KOPT-K1 (cell line): Measurements from ENCODE around the gene CFAP74.

ENCODE experiments used
- H3K27ac ChIP-seq: fragments of 200-600 bp; sonication (generic); 2 replicates; pipeline ENCODE4 v1.5.1; 2016; ENCODE audit warnings: antibody characterized with exemption, mild to moderate bottlenecking, low read depth, low read length; ENCODE audit not compliant: poor library complexity, severe bottlenecking
- H3K36me3 ChIP-seq: fragments of 200-600 bp; sonication (generic); 2 replicates; pipeline ENCODE4 v1.5.1; 2017; ENCODE audit warnings: antibody characterized with exemption, mild to moderate bottlenecking, low read length, moderate library complexity; ENCODE audit not compliant: insufficient read depth
- H3K9me3 ChIP-seq: fragments of 200-600 bp; sonication (generic); 2 replicates; pipeline ENCODE4 v1.5.1; 2017; ENCODE audit warnings: antibody characterized with exemption, low read length, mild to moderate bottlenecking; ENCODE audit not compliant: insufficient read depth, poor library complexity, severe bottlenecking

The CFAP74 gene

DNA sequence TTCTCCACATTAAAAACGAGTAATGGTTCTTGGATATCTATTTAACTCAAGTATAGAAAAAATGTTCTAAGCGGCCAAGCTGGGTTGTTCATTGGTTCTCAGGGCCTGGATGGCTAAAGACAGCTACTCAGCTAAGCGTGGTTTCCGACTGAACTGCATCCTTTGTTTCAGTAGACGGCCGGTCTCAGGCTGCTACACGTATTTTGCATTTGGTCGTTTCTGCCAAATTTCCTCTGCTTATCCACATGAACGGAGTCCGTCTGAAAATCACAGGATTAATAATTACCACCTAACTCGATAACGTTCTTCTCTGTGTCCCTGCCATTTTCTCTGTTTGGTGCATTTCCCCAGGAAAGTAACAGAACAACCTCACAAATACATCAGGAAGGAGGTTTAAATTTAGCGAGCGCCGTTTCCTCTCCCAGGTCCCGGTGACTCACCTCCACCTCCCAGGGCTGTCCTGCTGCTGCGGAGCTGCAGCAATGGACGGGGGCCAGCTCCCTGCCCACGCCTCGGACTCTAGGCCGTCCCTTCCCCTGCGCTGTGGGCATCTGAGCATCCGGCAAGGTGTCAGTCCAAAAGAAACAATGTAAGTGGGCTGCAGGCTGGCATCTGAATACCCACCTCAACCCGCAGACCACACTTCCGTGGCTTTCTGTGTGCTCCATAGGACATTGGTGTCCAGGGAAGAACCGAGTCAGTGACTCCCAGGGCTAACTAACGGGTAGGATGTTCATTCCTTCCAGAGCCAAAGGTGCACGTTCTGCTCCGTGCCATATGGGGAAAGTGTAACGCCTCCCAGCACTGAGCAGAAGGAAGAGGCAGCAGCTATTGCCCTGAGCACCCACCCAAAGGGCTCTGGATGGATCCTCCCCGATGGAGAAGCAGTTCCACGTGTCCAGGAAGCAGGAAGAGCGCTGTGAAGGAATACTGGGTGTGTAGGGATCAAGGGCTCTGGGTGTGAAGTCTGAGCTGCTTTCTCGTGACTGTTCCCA, 11.5 kb upstream of the CFAP74 start:
- no peaks in the 10 kb centered on the region for H3K36me3 ChIP-seq
- H3K9me3 ChIP-seq: no peaks in the 10 kb centered on the region
- H3K27ac ChIP-seq: no peak overlapping the region

- Histone ChIP-seq H3K27ac (no peak overlapping the region), H3K36me3 (no peaks in the 10 kb centered on the region), H3K9me3 (no peaks in the 10 kb centered on the region)
Measured at GRCh38 chr1:2014181-2014580, 10.6 kb upstream of the CFAP74 start.

GRCh38 chr1:2009101-2010053, 5.8 kb upstream of the CFAP74 start:
- Histone ChIP-seq H3K9me3 (no peaks in the 10 kb centered on the region), H3K36me3 (no peaks in the 10 kb centered on the region), H3K27ac (no peak overlapping the region)

GRCh38 chr1:2004856-2005255, 1.3 kb upstream of the CFAP74 start:
- Histone ChIP-seq H3K27ac (no peak overlapping the region), H3K36me3 (no peaks in the 10 kb centered on the region), H3K9me3 (no peaks in the 10 kb centered on the region)

DNA sequence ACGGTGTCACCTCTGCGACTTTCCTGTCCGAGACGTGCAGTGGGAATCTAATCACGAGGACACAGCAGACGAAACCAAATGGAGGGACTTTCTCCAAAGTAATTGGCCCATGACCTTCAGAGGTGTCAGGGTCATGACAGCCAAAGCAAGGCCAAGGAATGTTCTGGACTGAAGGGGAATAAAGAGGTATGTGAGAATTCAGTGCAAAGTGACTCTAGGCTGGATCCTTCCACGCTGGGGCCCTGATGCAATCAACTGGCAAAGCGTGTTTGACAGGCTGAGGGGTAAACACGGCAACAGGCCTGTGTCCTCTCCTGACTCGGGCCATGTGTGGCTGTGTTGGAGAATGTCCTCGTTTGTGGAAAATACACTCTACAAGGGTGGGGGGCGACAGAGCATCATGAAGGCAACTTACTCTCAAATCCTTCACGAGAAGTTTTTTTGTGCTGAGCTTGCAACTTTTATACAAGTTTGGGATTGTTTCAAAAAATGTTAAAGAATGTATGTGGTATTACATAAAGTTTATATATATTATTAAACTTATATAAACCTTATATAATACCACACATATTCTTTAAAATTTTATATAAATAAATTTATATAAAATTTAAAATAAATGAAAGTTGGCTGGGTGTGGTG, 1.7 kb downstream of the CFAP74 start:
- H3K36me3 ChIP-seq: no peaks in the 10 kb centered on the region
- H3K27ac ChIP-seq: no peak overlapping the region
- no peaks in the 10 kb centered on the region for H3K9me3 ChIP-seq

DNA sequence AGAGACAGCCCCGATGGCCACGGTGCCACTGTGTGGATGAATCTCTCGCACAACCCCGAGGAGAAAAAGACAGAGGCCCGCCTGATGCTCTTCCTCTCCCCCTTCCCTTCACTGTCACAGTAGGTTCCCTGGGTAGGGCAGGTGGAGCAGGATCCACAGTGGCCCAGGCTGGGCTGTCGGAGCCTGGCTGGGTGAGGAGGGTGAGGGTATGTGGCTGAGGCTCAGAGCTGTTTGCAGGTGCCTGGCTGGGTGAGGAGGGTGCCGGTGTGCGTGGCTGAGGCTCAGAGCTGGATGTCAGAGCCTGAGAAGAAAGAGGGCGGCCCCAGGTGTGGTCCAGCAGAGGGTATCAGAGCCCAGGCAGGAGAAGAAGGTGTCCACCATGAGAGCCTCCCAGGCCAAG, 2.7 kb downstream of the CFAP74 start:
- H3K9me3 ChIP-seq: no peaks in the 10 kb centered on the region
- H3K36me3 ChIP-seq: no peaks in the 10 kb centered on the region
- H3K27ac ChIP-seq: no peak overlapping the region

DNA sequence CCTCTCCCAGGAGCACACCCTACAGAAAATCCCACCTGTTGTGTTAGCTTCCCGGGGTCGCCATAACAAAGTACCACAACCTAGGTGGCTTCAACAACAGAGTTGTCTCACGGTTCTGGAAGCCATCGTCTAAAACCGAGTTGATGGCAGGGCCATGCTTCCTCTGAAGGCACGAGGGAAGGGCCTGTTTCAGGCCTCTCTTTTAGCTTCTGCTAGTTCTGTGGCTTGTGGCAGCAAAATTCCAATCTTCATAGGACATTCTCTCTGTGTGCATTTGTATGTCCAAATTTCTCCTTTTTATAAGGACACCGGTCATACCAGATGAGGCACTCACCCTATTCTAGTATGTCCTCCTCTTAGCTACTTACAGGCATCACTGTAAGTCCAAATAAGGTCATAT, 3.2 kb downstream of the CFAP74 start:
- Histone ChIP-seq H3K9me3 (no peaks in the 10 kb centered on the region), H3K27ac (no peak overlapping the region), H3K36me3 (no peaks in the 10 kb centered on the region)

GRCh38 chr1:1997576-1997975, 6.0 kb downstream of the CFAP74 start:
- Histone ChIP-seq H3K36me3 (no peaks in the 10 kb centered on the region), H3K27ac (no peak overlapping the region), H3K9me3 (no peaks in the 10 kb centered on the region)

GRCh38 chr1:1996207-1996651, 7.4 kb downstream of the CFAP74 start:
- Histone ChIP-seq H3K9me3 (no peaks in the 10 kb centered on the region), H3K27ac (no peak overlapping the region), H3K36me3 (no peaks in the 10 kb centered on the region)

GRCh38 chr1:1994536-1994935, 9.1 kb downstream of the CFAP74 start:
- no peak overlapping the region for H3K27ac ChIP-seq
- H3K9me3 ChIP-seq: no peaks in the 10 kb centered on the region
- no peaks in the 10 kb centered on the region for H3K36me3 ChIP-seq

DNA sequence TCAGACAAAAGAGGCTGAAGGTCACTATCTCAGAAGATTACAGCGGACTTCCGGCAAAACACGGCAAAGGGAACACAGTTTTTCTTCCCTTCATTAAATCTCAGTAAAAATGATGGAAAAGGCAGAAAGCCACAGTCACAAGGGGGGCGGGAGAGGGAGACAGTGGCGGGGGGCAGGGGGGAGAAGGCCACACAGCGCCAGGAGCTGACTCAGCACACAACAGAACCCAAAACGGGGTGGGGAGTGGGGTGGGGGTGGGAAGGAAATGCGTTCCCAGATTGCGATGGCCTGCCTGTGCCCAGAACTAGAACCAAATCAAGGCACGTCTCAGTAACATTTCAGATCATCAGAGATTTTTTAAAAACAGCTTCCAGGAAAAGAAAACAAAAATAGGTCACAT, 13.4 kb downstream of the CFAP74 start:
- H3K9me3 ChIP-seq: no peaks in the 10 kb centered on the region
- H3K27ac ChIP-seq: no peak overlapping the region
- H3K36me3 ChIP-seq: no peaks in the 10 kb centered on the region

DNA sequence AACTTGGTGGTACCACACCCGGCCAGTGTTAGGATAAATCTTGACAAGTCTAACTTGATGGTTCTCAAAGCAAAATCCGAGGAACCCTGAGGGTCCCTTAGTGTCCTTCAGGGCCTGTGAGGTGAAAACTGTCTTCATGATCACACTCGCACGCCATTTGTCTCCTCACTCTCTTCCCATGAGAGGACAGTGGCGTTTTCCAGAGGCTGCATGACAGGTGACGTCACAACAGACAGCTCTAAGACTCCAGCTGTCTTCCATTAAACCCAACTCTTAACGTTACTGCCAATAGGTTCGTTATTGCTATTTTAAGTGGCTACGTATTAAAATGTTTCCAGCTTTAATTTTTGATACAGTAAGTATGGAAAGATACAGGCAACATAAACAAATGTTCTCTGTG, 13.8 kb downstream of the CFAP74 start:
- Histone ChIP-seq H3K27ac (no peak overlapping the region), H3K36me3 (no peaks in the 10 kb centered on the region), H3K9me3 (no peaks in the 10 kb centered on the region)

- H3K36me3 ChIP-seq: no peaks in the 10 kb centered on the region
- H3K27ac ChIP-seq: no peak overlapping the region
- no peaks in the 10 kb centered on the region for H3K9me3 ChIP-seq
Measured at GRCh38 chr1:1989102-1989542, 14.5 kb downstream of the CFAP74 start.

GRCh38 chr1:1988061-1988945, 15.3 kb downstream of the CFAP74 start:
- Histone ChIP-seq H3K36me3 (no peaks in the 10 kb centered on the region), H3K9me3 (no peaks in the 10 kb centered on the region), H3K27ac (no peak overlapping the region)
